ENCODE results near the gene ADGRB3.
"Not testable (repeated sequence)": the region's sequence is repeated elsewhere in the genome, so short reads cannot be mapped to it uniquely, and the experiment has no call there.

The ADGRB3 gene

DNA sequence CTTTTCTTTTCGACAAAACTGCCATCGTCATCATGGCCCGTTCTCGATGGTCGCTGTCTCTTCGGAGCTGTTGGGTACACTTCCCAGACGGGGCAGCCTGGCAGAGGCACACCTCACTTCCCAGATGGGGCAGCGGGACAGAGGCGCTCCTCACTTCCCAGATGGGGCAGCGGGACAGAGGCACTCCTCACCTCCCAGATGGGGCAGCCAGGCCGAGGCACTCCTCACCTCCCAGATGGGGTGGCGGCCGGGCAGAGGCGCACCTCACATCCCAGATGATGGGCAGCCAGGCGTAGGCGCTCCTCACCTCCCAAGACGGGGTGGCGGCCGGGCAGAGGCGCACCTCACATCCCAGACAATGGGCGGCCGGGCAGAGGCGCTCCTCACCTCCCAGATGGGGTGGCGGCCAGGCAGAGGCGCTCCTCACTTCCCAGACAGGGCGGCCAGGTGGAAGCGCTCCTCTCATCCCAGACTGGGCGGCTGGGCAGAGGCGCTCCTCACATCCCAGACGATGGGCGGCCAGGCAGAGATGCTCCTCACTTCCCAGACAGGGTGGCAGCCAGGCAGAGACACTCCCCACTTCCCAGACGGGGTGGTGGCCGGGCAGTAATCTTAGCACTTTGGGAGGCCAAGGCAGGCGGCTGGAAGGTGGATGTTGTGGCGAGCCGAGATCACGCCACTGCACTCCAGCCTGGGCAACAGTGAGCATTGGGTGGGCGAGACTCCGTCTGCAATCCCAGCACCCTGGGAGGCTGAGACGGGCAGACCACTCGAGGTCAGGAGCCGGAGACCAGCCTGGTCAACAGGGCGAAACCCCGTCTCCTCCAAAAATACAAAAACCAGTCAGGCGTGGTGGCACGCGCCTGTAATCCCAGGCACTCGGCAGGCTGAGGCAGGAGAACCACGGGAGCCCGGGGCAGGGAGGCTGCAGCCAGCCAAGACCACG is 486.7 kb downstream of the ADGRB3 start:
- DNase-seq (ENCODE audit: low read depth in 2 of 2) = not testable (repeated sequence)

DNA sequence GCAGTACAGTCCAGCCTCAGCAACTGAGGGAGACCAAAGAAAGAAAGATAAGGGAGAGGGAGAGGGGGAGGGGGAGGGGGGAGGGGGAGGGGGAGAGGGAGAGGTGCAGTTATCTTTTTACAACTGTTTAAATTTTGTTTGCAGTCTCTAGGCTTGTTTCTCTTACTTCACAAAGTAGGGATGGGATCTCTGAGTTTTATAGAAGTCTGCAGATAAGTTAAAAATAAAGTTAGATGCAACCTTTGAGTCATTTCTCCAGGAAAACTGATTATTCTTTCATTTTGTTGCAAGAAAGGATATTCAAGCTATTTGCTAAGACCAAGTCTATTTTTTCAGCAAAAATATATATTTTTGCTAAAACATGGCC is 487.3 kb downstream of the ADGRB3 start:
- no peak for DNase-seq (ENCODE audit: low read depth in 2 of 2)

DNA sequence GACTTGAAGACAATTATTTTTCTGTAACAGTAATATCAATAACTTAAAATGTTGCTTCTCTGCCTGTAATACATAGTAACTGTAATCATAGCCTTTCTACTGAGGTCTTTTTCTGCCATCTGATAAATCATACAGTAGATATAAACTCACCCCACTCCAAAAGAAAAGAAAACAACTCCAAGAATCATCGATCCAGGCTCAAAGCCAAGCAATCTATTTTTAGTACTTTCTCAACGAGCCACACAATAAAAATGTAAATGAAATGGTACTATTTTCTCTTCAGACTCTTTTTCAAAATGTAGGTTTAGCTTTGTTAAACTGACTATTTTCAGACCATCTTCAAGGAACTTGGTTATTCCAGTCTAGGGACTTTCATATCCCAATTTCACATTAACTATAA is 493.3 kb downstream of the ADGRB3 start:
- no peak for DNase-seq (ENCODE audit: low read depth in 2 of 2)

DNA sequence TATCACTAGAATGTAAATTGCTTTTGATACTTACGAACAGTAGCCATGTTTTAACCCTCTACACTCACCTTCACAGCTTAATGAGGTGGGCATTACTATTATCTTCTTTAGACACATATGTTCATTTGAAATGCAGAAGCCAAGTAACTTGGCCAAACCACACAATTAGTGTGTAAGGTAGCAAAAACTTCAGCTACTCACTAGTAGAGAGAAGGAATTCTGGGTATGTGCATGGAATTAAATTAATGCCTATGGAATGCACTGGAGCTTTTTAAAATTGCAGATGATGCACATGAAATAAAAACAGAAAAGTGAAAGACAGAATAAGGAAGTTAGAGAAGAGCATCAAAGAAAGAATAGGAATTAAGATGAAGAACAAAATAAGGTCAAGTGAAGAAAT is 494.0 kb downstream of the ADGRB3 start:
- no peak for DNase-seq (ENCODE audit: low read depth in 2 of 2)

DNA sequence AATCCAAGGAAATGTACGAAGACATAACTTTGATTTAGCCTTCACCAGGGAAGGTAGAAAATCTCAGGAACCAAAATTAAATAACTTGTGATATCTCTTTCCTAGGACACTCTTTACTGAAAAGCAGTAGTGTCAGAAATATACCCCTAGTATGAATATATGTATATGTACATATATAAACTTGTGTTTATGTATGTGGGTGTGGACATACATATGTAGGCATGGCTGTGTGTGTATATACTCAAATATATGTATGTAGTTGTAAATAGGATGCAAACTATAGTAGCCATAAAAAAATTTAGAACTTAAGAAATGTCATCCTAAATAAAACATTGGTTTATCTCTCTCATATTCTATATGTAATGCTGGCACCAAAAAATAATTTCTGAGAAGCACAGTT is 500.8 kb downstream of the ADGRB3 start:
- DNase-seq (ENCODE audit: low read depth in 2 of 2) = no peak

DNA sequence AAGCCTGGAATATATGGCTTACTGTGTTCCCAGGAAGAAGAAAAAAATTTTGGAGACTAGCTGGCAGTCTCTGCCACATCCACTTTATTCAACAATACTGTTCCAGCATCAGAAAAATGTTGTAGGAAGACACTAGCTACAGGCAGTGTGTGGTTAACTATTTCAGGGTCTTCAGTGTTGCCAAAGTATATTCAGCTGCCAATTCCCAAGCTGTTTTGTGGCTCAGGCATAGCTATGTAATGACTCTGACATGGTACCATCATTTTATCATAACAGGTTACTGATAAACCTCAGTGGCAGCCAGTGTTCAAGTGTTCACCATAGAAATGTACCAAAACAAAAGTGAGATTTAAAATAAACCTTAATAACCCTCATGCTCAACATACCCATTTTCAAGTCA is 503.1 kb downstream of the ADGRB3 start:
- no peak for DNase-seq (ENCODE audit: low read depth in 2 of 2)

DNA sequence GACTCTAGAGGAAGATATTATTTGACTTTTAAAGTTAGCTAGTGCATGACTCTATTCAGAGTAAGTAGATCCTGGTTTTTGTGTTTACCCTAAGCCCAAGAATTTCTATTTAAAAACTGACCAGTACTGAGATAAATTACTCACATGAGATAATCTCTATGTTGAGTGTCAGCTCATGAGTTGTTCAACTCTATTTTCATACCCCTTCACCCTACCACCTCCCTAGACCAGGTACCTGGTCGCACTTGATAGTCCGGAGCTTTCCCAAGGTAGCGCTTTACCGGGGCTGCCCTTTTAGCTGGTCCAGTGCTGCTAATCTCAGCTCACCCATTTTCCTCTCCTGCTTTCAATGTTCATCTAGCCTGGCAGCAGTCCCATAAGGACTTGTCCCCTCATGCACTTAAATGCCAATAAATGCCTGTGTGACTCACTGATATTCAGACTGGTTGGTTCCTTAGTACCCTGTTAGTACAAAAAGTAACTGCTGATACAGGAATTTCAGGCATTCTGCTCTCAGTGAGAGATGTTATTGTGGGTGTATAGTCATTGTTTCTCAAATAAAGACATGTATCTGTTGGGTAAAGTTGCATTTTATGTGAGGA is 503.9 kb downstream of the ADGRB3 start:
- no peak for DNase-seq (ENCODE audit: low read depth in 2 of 2)

DNA sequence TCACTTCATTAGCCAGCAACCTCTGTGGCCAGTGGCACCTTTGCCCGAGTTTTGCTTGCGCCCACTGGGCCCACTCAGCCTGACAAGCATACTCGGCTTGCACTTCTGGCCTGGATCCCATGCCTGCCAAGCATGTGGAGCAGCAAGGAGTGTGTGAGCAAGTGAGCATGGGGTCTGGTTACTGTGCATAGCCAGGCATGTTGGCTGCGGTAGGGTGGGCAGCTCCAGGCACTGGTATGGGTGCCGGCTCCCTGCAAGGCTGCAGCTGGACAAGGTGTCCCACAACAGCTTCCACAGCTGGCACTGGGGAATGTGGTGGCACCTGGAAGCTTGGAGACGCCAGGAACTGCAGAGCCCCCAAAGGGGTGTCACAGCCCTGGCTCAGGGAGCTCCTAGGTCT is 510.0 kb downstream of the ADGRB3 start:
- DNase-seq (ENCODE audit: low read depth in 2 of 2) = no peak

DNA sequence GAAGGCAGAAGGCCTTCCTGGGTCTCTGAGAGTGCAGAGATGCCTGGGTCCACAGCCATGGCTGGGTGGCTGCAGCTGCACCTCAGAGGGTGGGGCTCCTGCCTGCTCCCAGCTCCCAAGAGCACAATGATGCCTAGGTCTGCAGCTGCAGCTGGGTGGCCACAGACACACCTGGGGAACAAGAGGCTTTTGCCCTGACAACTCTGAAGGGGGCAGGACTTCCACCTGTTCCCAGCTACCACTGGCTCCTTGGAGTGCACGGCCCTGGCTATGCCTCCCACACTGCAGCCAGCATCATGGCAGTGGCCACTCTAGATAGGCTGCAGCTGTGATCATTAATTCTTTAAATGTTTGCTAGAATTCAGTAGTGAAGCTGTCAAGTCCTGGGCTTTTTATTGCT is 511.3 kb downstream of the ADGRB3 start:
- no peak for DNase-seq (ENCODE audit: low read depth in 2 of 2)

DNA sequence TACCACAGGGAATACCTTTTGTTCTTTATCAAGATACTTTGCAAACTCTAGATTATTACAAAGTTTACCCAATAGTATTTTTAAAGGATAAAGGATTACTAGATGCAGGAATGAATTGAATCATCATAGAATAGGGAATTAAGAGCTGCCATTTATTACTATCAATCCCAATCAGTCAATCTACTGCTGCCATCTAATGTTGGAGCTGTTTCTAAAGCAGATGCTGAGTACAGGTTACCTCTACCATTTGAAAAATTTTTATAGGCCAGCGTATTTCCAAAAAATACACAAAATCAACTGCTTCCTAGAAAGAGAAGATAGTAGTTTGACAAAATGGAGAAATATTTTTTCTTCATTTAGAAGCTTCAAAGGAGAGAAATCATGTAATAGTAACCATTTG is 520.4 kb downstream of the ADGRB3 start:
- DNase-seq (ENCODE audit: low read depth in 2 of 2) = no peak

DNA sequence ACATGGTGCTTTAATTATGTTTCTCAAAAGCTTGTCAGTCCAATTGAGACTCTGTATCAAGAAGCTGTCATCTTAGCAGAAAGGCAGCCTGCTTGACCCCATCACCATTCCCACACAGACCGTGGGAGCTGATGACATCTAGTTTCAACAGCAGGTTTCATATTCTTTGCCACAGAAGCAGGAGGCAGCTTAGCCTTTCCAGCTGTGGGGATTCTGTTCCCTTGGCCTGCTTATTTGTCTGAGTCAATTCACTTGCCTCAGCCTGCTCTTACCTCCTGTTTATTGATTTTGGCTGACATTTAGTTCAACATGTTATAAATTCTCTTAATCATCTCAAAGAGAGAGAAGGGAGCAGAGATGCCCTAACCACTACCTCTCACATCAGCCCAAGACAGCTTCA is 527.7 kb downstream of the ADGRB3 start:
- DNase-seq (ENCODE audit: low read depth in 2 of 2) = no peak

DNA sequence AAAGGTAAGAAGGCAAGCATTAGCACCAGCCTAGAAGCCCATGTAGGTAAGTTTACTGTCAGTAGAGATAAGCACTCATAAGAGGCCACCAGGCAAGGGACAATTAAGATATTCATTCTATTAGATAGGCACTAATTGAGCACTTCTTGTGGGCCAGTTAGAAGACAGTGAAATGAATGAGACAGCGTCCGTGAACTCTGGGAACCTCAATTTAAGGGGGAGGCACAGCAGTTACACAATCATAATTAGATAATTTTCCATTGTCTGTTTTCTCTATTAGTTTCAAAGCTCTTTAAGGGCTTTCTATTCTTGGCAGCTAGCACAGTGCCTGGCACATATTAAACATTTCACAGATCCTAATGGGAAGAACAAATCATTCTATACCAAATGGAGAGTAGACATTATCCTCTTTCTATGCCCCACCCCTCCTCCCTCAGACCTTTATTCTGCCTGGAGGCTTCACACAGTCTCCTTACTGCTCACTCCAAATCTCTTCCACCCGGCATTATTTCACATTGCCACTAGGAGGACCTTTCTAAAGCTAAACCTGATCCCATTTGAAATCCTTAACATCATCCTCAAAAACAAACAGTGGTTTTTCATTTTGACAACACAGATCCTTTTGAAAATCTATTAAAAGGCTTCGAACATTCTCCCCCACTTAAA is 529.6 kb downstream of the ADGRB3 start:
- no peak for DNase-seq (ENCODE audit: low read depth in 2 of 2)

DNA sequence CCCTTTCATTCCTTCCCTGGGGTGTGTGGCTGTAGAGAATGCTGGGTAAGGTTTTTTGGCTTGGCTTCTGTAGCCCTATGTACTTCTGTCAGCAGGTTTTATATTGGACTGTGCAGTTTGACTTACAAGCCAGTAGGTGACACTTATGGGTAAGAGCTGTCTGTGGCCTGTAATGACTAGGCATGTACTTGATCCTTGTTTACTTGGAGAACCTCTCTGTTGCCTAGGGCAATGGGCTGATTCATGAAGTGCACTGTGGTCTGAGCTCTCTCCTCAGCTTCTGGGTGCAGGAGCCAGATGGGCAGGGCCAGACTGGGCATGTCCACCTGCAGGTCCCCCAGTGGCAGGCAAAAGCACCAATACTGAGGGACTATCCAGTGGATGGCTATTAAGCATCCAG is 544.6 kb downstream of the ADGRB3 start:
- DNase-seq (ENCODE audit: low read depth in 2 of 2) = no peak

DNA sequence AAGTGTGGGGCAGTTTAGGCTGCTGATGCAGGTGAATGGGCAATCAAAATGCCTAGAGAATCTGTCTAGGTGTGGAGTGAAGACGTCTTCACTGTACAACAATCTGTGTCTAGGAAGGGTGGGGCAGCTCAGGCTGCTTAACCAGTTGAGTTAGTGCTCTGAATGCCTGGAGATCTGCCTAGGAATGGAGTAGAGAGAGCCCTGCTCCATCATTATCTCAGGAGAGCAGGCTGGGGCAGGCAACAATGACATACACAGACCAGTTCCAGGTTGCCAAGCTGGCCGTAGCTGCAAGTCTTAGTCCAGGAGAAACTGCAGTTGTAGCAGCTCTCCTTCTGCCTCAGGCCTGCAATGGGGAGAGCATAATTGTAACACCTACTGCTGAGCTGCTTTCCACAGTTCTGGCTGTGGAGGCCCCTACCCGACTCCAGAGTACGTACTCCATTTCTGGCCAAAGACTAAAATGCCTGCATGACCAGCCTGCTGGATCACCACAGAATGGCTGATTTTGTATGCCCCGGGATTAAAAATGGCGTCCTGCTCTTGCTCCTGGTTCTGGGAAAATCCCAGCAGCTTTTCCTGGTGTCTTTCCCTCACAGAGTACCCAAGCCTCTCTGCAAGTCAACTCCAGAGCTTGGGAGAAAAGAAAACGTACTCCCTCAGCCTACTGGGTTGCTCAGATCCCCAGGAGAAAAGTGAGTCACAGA is 545.4 kb downstream of the ADGRB3 start:
- DNase-seq (ENCODE audit: low read depth in 2 of 2) = no peak

DNA sequence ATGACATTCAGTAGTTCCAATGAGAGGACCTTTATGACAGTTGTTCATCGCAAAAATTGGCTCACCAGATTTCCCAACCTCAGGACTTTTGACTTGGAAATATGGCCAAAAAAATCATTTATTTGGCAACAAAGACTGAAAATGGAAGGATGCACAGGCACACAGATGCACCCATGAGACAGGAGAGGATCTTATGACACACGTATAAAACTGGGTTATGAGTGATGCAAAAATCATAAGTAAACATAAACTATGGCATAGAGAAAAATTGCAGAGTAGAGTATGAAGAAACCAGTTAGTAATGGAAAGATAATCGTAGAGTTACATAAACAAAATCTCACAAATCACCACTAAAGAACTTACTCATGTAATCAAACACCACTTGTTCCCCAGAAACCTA is 546.9 kb downstream of the ADGRB3 start:
- no peak for DNase-seq (ENCODE audit: low read depth in 2 of 2)

DNA sequence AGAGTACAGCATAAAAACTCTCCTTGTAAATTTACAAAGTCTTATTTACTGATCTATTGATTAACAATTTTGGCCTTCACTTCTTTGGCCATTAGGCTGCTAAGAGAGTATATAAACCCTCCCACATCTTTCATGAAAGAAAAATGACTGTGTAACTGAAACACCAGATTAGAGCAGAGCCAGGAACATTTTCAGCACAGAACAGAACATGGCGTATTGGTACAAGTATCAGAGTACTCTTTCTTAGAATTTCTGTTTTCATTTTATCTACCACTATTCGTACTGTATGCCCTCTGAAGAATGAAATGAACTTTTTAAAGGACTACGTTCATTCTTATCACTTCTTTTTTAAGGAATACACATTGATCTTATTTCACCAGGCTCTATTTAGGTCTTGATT is 550.2 kb downstream of the ADGRB3 start:
- no peak for DNase-seq (ENCODE audit: low read depth in 2 of 2)

DNA sequence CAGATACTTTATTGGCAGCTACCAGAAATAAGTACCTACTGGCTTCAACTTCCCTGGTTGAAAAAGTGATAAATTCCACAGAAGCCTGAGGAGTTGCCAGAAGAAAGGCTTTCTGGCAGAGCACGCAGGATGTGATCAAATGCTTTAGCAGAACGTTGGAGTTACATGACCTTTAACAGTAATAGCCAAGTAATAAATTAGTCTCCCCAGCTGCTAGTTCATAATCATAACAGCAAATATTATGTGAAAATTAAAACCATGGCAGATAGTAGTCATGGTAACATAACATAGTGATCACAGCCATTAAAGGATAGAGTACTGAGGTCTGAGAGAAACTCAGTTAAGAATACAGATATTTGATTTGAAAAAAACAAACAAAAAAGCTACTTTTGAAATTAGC is 567.7 kb downstream of the ADGRB3 start:
- no peak for DNase-seq (ENCODE audit: low read depth in 2 of 2)

DNA sequence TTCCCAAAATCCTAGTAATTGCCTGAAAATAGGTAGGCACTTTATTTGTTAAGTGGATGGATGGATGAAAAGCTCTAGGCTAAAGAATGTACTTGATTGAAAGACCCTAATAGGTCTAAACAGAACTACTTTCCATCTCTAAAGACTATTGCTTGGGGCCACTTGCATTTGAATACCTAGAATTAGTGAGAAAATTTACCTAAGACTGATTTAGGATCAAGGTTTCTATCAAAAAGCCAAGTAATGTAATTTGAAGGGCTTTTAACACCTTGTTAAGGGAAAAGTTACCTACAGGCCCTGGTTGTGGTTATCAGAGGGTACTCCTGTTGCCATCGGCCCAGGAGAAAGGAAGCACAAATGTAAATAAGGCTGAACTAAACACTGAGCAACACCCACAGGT is 581.0 kb downstream of the ADGRB3 start:
- no peak for DNase-seq (ENCODE audit: low read depth in 2 of 2)

DNA sequence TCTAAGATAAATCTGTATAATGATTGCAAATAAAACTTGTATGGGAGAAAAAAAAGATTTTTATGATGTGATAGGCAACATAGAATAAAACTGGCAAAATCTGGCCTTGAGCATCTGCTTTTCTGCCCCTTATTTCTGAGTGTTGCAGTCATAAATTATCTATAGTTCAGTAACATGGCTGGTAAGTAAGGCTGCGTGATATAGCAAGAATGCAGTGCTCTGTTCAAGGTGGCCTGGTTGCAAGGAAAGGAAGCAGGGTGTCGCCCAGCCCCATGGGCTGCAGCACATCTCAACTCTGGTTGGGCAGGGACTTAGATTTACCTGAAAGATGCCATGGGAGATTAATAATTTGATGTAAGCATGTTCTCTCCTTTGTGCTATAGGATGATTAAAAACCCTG is 582.3 kb downstream of the ADGRB3 start:
- no peak for DNase-seq (ENCODE audit: low read depth in 2 of 2)

DNA sequence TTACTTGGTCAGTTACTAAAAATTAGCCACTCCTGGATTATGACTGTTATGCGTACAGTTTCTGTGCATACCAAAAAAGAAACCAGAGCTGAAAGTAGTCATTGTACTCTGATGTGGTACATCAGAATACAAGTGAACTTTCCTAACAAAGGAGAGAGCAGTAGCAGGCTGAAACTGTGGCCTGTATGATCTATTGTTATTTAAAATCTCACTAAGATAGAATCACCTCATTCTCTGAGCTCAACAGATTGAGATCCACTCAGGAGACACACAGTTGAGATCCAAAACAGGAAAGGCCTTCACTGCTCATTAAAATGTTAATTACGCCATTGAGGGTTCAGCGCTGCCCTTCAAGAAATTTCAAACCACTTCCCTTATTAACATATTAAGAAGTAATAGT is 585.3 kb downstream of the ADGRB3 start:
- no peak for DNase-seq (ENCODE audit: low read depth in 2 of 2)

DNA sequence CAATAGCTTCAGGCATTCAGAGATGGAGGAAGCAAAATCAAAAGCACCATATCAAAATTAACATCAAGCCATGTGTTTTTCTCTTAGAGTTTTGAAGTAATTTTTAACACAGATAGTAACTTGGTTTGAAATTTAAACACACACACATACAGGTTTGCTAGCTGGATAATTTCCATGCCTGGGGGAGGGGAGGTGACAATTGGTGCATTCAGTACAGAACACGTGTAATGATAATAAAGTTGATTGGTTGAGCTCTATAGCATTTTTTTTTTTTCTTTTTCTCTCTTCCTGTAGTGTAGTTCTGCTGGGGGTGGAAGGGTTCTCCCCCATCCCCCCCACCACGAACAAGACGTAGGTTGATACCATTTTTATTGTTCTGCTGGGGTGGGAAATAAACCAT is 596.9 kb downstream of the ADGRB3 start:
- DNase-seq (ENCODE audit: low read depth in 2 of 2) = no peak

DNA sequence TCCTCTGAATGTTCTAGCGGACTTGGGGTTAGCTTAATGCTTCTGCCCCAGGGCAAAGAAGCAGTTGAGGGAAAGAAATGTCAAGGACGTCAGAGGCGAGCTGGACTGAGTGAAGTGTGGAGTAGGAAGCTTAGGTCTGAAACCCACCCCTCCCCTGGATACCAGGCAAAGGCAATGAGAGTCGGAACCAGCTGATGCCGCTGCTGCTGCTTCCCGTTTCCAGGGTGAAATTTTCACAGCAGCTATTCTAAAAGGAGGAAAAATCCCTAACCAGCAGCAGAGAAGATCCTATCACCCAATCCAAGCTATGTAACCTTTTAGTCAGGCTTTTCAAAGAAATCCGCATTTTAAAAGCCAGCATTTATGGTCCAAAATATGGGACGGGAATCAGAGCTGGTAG is 597.4 kb downstream of the ADGRB3 start:
- no peak for DNase-seq (ENCODE audit: low read depth in 2 of 2)

All from stimulated activated CD8-positive, alpha-beta memory T cell treated with anti-CD3 and anti-CD28 coated beads, Interleukin-2, amount 100 ng/mL, for 48 hours (primary cell).